ENCODE data around the gene FANCG. TPM values are rescaled to one million over a fixed set of nuclear protein-coding genes. Genes with fewer than 3 reads are reported as not detected.

FANCG gene
- polyA plus RNA-seq, 1 donor = 58.0 TPM

GRCh38 chr9:35104586-35104985 is 24.8 kb upstream of the FANCG start:
- DNase-seq = no peak

GRCh38 chr9:35103660-35104191 is 24.0 kb upstream of the FANCG start:
- no peak for DNase-seq

DNA sequence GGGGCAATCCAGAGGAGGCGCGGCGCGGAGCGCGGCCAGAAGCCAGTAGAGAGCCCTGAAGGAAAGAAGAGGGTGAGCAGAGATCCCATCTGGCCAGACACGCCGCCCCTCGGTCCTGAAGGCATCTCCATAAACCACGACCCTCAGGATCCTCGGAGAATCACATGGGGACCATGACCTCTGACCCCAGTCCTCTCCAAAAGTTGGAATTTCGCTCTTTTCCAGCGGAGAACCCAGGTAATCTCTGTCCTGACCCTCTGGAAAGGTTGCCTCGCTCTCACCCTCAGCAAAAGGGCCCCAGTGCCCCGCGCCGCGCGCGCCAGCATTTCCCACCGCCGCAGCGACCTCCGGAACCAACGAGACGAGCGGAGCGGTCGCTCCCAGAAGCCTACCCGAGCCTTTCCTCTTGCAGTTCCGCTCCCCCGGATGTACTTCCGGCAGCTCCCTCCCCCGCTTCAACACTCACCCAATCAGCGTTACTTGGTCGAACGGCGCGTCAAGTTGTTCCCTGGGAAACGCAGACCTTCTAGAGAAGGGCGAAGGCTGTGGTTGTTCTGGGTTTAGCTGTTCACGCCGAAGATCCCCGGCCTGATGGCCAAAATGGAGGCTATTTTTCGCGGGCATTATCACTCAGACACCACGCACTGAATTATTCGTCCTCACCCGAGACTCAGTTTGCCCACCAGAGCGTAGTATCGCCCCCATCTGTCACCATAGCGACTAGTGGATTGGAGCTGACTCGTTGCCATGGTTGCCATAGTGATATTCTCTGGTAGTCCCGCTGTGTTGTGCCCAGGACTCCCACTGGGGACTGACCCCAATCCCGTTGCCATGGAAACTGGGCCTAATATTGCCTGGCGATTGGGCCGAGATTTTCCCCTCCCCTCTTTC is 23.3 kb upstream of the FANCG start, which contains the start of gene STOML2:
STOML2 (minus strand) TSS at position 363 of the 891 bp plus-strand sequence; CDS start at position 326, 37 bp downstream.
- peak; percentile 94 for DNase-seq

- no peak for DNase-seq
Measured at GRCh38 chr9:35102465-35102768, 22.7 kb upstream of the FANCG start.

DNA sequence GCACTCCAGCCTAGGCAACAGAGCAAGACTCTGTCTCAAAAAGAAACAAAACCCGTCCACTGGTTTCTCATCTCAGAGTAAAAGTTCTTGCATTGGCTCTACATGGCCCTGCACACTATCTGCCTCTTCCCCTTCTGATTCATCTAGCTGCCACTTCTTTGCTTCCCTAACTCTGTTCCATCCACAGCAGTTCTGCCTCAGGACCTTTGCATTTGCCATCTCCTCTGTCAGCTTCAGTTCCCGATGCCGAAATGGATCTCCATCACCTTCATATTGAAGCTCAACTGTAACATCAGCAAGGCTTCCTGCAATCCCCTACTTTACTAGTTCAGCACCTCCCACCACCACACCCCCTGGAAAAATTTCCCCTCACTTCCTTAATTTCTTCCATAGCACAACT is 17.8 kb upstream of the FANCG start:
- no peak for DNase-seq

- DNase-seq = peak; percentile 78
Measured at GRCh38 chr9:35096035-35096849, 16.5 kb upstream of the FANCG start, which contains the start of gene PIGO. Gene PIGO, minus strand, starts transcription at chr9:35096591. Its CDS starts 1,026 bp downstream, at chr9:35095565.

GRCh38 chr9:35091536-35091935 is 11.8 kb upstream of the FANCG start:
- no peak for DNase-seq

GRCh38 chr9:35089434-35089833 is 9.7 kb upstream of the FANCG start:
- no peak for DNase-seq

GRCh38 chr9:35085078-35085477 is 5.3 kb upstream of the FANCG start:
- no peak for DNase-seq

DNA sequence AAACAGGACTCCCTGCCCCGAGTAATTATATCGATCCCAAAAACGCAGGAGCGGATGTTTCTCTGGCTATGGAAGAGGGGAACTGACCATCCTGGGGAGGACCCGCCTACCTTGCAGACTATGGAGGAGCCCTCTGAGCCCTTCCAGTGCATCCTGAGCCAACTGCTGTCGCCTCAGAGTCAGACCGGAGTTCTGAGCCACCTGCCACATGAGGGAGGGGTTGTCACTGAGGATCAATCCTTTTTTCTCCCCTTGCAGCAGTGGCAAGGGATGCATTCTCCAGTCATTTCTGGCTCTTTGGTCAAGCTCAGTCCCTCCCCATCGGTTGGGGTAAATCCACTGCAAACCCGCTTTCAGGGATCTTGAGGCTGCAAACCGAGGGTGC is 709 bp downstream of the FANCG start:
- DNase-seq = no peak

DNA sequence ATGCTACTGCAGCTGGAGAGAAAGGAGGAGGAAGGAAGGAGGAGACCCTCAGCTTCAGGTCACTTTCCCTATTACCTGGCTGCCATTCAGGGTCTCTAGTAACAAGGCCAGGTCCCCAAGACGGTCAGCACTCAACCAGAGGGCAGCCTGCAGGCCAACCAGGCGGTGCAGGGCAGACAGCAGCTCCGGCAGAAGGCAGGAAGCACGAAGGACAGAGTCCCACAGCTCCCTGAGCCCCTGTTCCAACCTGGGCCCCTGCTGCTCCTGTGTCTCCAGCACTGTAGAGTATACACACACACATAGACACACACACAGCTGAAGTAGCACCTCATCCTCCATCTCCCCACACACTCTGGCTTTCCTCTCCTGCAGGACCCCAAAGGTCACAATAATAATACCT is 1.7 kb downstream of the FANCG start:
- no peak for DNase-seq

DNA sequence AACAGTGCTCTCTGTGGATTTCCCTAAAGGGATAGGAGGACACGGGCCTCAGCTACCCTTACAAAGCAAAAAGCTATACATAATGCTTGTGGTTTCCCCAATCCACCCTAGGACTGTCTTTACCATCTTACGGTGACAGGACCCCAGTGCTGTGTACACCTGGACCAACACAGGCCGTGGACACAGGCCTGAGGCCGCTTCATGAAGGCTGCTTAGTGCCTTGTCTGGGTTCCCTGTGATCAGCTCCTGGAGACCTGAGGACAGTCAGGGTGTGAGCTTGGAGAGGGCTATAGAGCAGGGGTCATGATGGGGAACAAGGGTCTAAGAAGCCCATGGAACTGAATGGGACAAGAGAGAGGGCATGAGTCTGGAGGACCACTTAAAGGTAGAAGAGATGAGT is 2.9 kb downstream of the FANCG start:
- DNase-seq = no peak

GRCh38 chr9:35075358-35075757 is 4.4 kb downstream of the FANCG start:
- DNase-seq = no peak

DNA sequence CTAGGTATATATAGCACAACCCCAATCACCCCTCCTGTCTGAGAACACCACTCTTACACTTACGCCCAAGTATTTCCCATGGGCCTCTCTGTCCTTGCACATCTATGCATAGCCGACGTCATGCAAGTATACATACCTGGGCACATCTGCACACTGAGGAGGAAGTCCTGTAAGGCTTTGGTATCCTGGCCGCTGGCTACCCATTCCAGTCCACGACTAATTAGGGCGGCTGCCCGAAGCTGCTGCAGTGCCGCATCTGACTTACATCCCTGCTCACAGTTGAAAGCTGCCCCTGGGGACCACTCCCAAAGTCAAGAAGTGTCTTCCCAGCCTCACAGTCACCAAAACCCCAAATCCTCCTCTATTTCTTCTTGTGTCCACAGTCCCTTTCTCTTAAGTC is 5.0 kb downstream of the FANCG start:
- no peak for DNase-seq

DNA sequence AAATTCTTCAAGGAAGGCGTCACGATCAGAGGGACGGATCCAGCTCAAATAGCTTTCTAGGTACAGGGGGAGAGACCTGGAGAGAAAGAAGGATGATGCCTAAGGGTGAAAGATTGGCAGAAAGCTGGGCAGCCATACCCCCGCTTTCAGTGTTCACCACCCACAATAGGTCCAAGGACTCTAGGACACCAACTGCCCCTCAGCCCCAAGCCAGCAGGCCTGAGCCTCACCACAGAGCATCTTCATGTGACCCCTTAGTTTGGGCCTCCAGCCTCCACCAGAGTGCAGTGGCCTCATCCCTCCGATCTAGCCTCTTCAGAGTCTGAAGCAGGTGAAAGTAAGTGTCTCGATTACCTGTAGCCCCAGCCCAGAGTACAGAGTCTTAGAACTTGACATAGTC is 5.6 kb downstream of the FANCG start:
- DNase-seq = no peak

GRCh38 chr9:35073279-35073612 is 6.5 kb downstream of the FANCG start:
- DNase-seq = no peak

GRCh38 chr9:35072461-35073278 is 7.1 kb downstream of the FANCG start, which contains the start of gene VCP:
Gene VCP, minus strand, starts transcription at chr9:35072625. Its CDS starts 272 bp downstream, at chr9:35072353.
- peak; percentile 97 for DNase-seq

- DNase-seq = peak; percentile 69
Measured at GRCh38 chr9:35071814-35072460, 7.8 kb downstream of the FANCG start.

DNA sequence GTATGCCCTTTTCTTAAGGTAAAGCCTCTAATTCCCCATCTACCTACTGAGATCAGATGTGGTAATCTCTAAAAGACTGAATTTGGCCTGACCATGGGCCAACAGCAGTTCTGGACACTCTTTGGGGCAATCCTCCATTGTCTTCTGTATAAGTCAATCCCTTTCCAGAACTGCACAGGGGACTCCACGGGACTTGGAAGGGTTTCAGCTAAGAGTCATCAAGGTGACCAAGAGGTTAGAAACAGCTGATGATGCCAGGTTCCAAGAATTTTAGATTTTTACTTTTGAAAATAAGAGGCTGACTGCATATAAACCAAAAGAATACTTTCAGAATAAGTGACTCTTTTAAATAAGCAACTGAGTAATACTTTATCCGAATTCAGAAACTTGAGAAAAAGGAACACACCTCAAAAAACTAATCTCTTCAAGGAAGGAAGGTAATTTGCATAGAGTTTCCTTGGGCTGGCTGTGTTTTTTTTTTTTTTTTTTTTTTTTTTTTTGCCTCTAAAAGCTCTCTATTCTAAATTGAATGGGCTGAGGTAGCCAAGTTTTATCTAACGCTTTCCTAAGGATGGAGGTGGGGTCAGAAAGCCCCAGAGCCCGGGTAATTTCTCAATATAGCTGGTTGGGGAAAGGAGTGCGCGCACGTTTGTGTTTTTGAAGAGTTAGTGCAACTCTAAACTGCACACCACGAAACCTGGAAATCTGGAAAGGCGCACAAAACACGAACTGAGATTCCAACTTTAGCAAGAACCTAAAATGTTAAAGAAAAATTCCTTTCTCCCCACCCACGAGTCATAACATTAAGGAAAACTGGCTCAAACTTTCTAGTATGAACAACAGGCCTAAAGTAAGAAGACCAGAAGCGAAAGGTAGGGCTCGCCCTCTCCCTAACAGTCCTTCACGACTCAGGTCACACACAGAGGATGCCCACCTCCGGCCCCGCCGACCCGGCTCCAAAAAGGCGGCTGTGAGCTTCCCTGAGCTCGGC is 8.6 kb downstream of the FANCG start:
- DNase-seq = peak; percentile 22

GRCh38 chr9:35069020-35069419 is 10.7 kb downstream of the FANCG start:
- no peak for DNase-seq

Data from left kidney (tissue), 2 donors.